ENCODE results near the gene ZKSCAN1. TPM values are rescaled to one million over a fixed set of nuclear protein-coding genes. Genes with fewer than 3 reads are reported as not detected.

Gene ZKSCAN1
- total and polyA plus RNA-seq, 2 experiments from 2014 or later = 11.8 to 19.4 TPM

DNA sequence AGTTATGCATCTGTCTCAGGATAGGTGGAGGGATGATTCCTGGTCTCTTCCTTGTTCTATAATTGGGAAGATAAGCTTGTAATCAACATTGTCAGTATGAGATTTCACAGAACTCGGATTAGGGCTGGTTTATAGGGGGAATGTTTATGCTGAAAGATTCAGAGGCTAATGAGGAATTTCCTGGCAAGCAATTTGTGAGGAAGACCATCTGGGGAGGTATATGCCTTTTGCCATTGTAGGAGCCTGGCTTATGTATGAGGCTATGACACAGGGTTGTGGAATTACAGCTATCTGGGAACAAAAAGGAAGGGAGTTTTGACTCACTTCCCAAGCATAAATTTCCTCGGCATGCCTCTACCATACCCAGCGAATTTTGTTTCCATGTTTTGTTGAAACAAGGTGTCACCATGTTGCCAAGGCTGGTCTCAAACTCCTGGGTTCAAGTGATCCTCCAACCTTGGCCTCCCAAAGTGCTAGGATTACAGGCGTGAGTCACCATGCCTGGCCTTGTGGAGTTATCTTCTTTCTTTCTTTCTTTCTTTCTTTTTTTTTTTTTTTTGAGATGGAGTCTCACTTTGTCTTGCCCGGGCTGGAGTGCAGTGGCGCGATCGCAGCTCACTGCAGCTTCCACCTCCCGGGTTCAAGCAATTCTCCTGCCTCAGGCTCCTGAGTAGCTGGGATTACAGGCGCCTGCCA is 71.8 kb downstream of the ZKSCAN1 start (continued):
- TF ChIP-seq, protein P1, sequence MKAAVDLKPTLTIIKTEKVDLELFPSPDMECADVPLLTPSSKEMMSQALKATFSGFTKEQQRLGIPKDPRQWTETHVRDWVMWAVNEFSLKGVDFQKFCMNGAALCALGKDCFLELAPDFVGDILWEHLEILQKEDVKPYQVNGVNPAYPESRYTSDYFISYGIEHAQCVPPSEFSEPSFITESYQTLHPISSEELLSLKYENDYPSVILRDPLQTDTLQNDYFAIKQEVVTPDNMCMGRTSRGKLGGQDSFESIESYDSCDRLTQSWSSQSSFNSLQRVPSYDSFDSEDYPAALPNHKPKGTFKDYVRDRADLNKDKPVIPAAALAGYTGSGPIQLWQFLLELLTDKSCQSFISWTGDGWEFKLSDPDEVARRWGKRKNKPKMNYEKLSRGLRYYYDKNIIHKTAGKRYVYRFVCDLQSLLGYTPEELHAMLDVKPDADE (IDR thresholded peaks at IDR 0.05) = no peak
- TF ChIP-seq NANOG (IDR thresholded peaks at IDR 0.05; ENCODE audit: borderline replicate concordance) = no peak
- TF ChIP-seq EZH2phosphoT487 (IDR thresholded peaks at IDR 0.05; ENCODE audit: unreplicated experiment) = no peak
- no peak for TF ChIP-seq ZNF114 (CRISPR knock-in tag; IDR thresholded peaks at IDR 0.05)
- no peak for TF ChIP-seq STAT1 (IDR thresholded peaks at IDR 0.05; ENCODE audit: unreplicated experiment)
- no peak for TF ChIP-seq JUNB (IDR thresholded peaks at IDR 0.05; ENCODE audit: unreplicated experiment)
- TF ChIP-seq, protein P2, sequence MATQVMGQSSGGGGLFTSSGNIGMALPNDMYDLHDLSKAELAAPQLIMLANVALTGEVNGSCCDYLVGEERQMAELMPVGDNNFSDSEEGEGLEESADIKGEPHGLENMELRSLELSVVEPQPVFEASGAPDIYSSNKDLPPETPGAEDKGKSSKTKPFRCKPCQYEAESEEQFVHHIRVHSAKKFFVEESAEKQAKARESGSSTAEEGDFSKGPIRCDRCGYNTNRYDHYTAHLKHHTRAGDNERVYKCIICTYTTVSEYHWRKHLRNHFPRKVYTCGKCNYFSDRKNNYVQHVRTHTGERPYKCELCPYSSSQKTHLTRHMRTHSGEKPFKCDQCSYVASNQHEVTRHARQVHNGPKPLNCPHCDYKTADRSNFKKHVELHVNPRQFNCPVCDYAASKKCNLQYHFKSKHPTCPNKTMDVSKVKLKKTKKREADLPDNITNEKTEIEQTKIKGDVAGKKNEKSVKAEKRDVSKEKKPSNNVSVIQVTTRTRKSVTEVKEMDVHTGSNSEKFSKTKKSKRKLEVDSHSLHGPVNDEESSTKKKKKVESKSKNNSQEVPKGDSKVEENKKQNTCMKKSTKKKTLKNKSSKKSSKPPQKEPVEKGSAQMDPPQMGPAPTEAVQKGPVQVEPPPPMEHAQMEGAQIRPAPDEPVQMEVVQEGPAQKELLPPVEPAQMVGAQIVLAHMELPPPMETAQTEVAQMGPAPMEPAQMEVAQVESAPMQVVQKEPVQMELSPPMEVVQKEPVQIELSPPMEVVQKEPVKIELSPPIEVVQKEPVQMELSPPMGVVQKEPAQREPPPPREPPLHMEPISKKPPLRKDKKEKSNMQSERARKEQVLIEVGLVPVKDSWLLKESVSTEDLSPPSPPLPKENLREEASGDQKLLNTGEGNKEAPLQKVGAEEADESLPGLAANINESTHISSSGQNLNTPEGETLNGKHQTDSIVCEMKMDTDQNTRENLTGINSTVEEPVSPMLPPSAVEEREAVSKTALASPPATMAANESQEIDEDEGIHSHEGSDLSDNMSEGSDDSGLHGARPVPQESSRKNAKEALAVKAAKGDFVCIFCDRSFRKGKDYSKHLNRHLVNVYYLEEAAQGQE (IDR thresholded peaks at IDR 0.05; ENCODE audit: unreplicated experiment) = no peak
- TF ChIP-seq CREB1 (CRISPR knock-in tag; IDR thresholded peaks at IDR 0.05; ENCODE audit: low read depth) = no peak

DNA sequence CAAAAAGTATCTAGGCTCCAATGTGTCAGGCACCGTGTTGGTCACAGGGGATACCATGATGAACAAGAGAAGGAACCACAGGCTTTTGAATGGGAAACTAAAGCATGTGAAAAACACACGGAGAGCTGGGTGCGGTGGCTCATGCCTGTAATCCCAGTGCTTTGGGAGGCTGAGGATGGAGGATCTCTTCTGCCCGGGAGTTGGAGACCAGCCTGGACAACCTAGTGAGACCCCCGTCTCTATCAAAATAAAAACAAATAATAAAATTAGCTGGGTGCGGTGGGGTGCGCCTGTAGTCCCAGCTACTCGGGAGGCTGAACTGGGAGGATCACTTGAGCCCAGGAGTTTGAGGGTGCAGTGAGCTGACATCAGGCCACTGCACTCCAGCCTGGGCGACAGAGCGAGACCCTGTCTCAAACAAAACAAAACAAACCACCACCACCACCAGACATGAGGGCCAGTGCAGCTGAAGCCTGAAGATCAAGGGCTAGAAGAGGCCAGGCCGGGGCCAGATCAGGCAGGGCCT is 72.8 kb downstream of the ZKSCAN1 start:
- Histone ChIP-seq H3F3A (replicated peaks; ENCODE audit: low read depth) (peaks cover 48% of the 10 kb centered on the region), H3K9me2 (ENCODE audit: insufficient read depth) (no peaks in the 10 kb centered on the region), H4K20me1 (replicated peaks; ENCODE audit: insufficient read depth) (peaks cover 11% of the 10 kb centered on the region; the same call in 1 of the 2 replicates), H3K27ac (ENCODE audit: low read depth) (peak overlapping the region; percentile 90), H3K4me2 (peak overlapping the region; percentile 90), H2AFZ (peak overlapping the region; percentile 95; the same call in 1 of the 2 replicates), H3K4me3 (peak overlapping the region; percentile 82), H3K27me3 (ENCODE audit: insufficient read depth) (no peaks in the 10 kb centered on the region), H3K4me1 (ENCODE audit: insufficient read depth) (peaks cover 9% of the 10 kb centered on the region), H3K79me2 (replicated peaks; ENCODE audit: insufficient read depth) (peaks cover 8% of the 10 kb centered on the region), H3K36me3 (ENCODE audit: insufficient read depth) (peaks cover 12% of the 10 kb centered on the region)
- Mint-ChIP-seq H3K27ac (peak overlapping the region; percentile 94), H3K27me3 (ENCODE audit: insufficient read depth, low read depth, poor library complexity) (peaks cover 28% of the 10 kb centered on the region), H3K36me3 (ENCODE audit: low read depth) (peaks cover 30% of the 10 kb centered on the region), H3K9me3 (no peaks in the 10 kb centered on the region), H3K4me3 (peak overlapping the region; percentile 93), H3K4me1 (peaks cover 20% of the 10 kb centered on the region)
- ATAC-seq = no peak
- no peak for DNase-seq (ENCODE audit: low spot score)
- TF ChIP-seq, protein P3, sequence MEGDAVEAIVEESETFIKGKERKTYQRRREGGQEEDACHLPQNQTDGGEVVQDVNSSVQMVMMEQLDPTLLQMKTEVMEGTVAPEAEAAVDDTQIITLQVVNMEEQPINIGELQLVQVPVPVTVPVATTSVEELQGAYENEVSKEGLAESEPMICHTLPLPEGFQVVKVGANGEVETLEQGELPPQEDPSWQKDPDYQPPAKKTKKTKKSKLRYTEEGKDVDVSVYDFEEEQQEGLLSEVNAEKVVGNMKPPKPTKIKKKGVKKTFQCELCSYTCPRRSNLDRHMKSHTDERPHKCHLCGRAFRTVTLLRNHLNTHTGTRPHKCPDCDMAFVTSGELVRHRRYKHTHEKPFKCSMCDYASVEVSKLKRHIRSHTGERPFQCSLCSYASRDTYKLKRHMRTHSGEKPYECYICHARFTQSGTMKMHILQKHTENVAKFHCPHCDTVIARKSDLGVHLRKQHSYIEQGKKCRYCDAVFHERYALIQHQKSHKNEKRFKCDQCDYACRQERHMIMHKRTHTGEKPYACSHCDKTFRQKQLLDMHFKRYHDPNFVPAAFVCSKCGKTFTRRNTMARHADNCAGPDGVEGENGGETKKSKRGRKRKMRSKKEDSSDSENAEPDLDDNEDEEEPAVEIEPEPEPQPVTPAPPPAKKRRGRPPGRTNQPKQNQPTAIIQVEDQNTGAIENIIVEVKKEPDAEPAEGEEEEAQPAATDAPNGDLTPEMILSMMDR (conservative IDR thresholded peaks at IDR 0.05; ENCODE audit: low read depth in 2 of 2) = no peak
- TF ChIP-seq POLR2AphosphoS5 (IDR thresholded peaks at IDR 0.05; ENCODE audit: low read depth) (no peak), EZH2 (IDR thresholded peaks at IDR 0.05; ENCODE audit: low read depth, unreplicated experiment) (no peak), STAT1 (IDR thresholded peaks at IDR 0.05; ENCODE audit: unreplicated experiment) (no peak)
- TF ChIP-seq, protein P4, sequence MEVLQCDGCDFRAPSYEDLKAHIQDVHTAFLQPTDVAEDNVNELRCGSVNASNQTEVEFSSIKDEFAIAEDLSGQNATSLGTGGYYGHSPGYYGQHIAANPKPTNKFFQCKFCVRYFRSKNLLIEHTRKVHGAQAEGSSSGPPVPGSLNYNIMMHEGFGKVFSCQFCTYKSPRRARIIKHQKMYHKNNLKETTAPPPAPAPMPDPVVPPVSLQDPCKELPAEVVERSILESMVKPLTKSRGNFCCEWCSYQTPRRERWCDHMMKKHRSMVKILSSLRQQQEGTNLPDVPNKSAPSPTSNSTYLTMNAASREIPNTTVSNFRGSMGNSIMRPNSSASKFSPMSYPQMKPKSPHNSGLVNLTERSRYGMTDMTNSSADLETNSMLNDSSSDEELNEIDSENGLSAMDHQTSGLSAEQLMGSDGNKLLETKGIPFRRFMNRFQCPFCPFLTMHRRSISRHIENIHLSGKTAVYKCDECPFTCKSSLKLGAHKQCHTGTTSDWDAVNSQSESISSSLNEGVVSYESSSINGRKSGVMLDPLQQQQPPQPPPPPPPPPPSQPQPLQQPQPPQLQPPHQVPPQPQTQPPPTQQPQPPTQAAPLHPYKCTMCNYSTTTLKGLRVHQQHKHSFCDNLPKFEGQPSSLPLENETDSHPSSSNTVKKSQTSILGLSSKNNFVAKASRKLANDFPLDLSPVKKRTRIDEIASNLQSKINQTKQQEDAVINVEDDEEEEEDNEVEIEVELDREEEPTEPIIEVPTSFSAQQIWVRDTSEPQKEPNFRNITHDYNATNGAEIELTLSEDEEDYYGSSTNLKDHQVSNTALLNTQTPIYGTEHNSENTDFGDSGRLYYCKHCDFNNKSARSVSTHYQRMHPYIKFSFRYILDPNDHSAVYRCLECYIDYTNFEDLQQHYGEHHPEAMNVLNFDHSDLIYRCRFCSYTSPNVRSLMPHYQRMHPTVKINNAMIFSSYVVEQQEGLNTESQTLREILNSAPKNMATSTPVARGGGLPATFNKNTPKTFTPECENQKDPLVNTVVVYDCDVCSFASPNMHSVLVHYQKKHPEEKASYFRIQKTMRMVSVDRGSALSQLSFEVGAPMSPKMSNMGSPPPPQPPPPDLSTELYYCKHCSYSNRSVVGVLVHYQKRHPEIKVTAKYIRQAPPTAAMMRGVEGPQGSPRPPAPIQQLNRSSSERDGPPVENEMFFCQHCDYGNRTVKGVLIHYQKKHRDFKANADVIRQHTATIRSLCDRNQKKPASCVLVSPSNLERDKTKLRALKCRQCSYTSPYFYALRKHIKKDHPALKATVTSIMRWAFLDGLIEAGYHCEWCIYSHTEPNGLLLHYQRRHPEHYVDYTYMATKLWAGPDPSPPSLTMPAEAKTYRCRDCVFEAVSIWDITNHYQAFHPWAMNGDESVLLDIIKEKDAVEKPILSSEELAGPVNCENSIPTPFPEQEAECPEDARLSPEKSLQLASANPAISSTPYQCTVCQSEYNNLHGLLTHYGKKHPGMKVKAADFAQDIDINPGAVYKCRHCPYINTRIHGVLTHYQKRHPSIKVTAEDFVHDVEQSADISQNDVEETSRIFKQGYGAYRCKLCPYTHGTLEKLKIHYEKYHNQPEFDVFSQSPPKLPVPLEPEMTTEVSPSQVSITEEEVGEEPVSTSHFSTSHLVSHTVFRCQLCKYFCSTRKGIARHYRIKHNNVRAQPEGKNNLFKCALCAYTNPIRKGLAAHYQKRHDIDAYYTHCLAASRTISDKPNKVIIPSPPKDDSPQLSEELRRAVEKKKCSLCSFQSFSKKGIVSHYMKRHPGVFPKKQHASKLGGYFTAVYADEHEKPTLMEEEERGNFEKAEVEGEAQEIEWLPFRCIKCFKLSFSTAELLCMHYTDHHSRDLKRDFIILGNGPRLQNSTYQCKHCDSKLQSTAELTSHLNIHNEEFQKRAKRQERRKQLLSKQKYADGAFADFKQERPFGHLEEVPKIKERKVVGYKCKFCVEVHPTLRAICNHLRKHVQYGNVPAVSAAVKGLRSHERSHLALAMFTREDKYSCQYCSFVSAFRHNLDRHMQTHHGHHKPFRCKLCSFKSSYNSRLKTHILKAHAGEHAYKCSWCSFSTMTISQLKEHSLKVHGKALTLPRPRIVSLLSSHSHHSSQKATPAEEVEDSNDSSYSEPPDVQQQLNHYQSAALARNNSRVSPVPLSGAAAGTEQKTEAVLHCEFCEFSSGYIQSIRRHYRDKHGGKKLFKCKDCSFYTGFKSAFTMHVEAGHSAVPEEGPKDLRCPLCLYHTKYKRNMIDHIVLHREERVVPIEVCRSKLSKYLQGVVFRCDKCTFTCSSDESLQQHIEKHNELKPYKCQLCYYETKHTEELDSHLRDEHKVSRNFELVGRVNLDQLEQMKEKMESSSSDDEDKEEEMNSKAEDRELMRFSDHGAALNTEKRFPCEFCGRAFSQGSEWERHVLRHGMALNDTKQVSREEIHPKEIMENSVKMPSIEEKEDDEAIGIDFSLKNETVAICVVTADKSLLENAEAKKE (CRISPR knock-in tag; IDR thresholded peaks at IDR 0.05) = no peak

Measured in GM23338 (cell line).